Aorta (tissue), 5 donors: ENCODE data around the gene RABGAP1L. TPM values are rescaled to one million over a fixed set of nuclear protein-coding genes. Genes with fewer than 3 reads are reported as not detected.

Source experiments
- ATAC-seq: fragments of 200-7000 bp; cut with Tn5 transposase; one replicate; pipeline ENCODE4 v1.9.1; 2022; ENCODE audit warnings: moderate library complexity; ENCODE audit not compliant: low FRiP score
- DNase-seq, 2 donors: peaks; one replicate each; pipeline ENCODE4 v3.0.0-alpha.2; 2020
- H3K27ac ChIP-seq, 2 donors: one replicate each; pipeline ENCODE4 v1.5.1; 2013; ENCODE audit warnings: low read length in 2 of 2, mild to moderate bottlenecking in 2 of 2, moderate library complexity in 2 of 2, control low read depth in 1 of 2, inconsistent platforms in 1 of 2, low read depth in 1 of 2
- H3K27me3 ChIP-seq, 2 donors: one replicate each; pipeline ENCODE4 v1.6.1; 2013; ENCODE audit warnings: control low read depth in 1 of 2, low read length in 1 of 2, mild to moderate bottlenecking in 1 of 2, moderate library complexity in 1 of 2; ENCODE audit not compliant: insufficient read depth in 2 of 2, control insufficient read depth in 1 of 2
- H3K36me3 ChIP-seq, 2 donors: one replicate each; pipeline ENCODE4 v1.6.1; 2013; ENCODE audit warnings: control low read depth in 1 of 2, low read length in 1 of 2, mild to moderate bottlenecking in 1 of 2; ENCODE audit not compliant: insufficient read depth in 2 of 2, control insufficient read depth in 1 of 2
- H3K4me1 ChIP-seq, 2 donors: one replicate each; pipeline ENCODE4 v1.6.1; 2013; ENCODE audit warnings: low read length in 2 of 2, control low read depth in 1 of 2, mild to moderate bottlenecking in 1 of 2, moderate library complexity in 1 of 2; ENCODE audit not compliant: insufficient read depth in 2 of 2, control insufficient read depth in 1 of 2
- H3K4me3 ChIP-seq, 2 donors: one replicate each; pipeline ENCODE4 v1.5.1; 2013; ENCODE audit warnings: low read length in 2 of 2, control low read depth in 1 of 2, mild to moderate bottlenecking in 1 of 2
- H3K9me3 ChIP-seq: one replicate; pipeline ENCODE4 v1.6.1; 2013; ENCODE audit warnings: mild to moderate bottlenecking, low read length; ENCODE audit not compliant: control insufficient read depth
- WGBS, 2 donors: extraction: QIAGEN DNeasy Blood & Tissue Kit; methylation state at CpG; one replicate each; pipeline ENCODE4 v1.1.7; 2013; 5-methylcytosine and 5-hydroxymethylcytosine counted together
- intact Hi-C, 2 donors: fragments of 100-400 bp; cut with DNase I; formaldehyde crosslinking; loops; one replicate each; pipeline versions ENCODE4 v1.14.2 to v1.15.0; 2022
- polyA plus RNA-seq, 2 donors: library from polyadenylated mRNA; stranded (reverse); fragments of 200-250 nt; gene quantifications; one replicate each; pipeline ENCODE4 v1.2.3, GENCODE V29; 2013
- total RNA-seq, 2 donors: library from RNA; stranded (reverse); fragmentation: NEBNext Ultra II Directional; extraction: Animal tissue kit (Norgen Biotek cat#: 25700); gene quantifications; one replicate each; pipeline ENCODE4 v1.2.1, GENCODE V29; 2021
- donor health status: healthy with polysubstance abuse.
- donor health status: Bipolar disorder and iron deficiency.
- donor health status: DM: no; HTN: no; CAD: no.
- donor health status: DM: no; HTN: no; CAD: no.
- donor health status: DM: yes; HTN: yes; CAD: no.

The RABGAP1L gene
- total and polyA plus RNA-seq, 4 donors: 14.8 to 56.4 (median 38.4) TPM

DNA sequence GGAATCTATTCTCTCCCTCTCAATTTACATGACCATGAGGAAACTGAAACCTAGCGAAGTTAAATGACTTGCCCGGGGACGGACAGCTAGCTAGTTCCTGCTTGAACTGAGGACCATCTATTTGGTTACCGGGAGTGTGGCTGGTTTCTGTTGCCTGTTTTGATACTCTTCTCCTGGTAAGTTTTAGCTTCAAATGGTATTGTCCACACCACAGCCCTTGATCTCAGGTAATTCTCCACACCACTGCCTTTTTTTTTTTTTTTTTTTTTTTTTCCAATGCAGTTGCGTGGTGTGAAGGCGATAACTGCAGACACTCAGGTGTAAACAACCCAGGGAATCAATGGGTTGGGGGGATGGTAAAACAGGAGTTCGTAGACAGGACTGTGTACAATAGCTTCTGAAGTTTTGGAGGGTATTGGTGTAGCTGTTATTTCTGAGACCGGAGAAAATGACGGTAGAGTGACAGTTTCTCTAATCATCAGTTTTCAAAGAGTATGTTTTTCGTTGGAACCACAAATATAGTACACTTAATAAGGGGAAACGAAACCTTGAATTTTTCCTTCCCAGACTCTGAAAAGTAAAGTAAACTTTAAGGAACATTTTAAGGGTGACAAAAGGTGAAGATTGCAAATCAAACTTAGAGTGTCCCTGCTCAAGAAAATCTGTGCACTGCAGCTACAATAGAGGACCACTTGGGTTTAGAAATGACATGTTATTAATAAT, 715.2 kb downstream of the RABGAP1L start:
- Histone ChIP-seq H3K4me1 (no peaks in the 10 kb centered on the region), H3K27ac (no peak overlapping the region), H3K4me3 (no peak overlapping the region), H3K27me3 (no peaks in the 10 kb centered on the region), H3K9me3 (no peaks in the 10 kb centered on the region), H3K36me3 (no peaks in the 10 kb centered on the region)
- ATAC-seq: no peak
- no peak for DNase-seq
- WGBS, 2 donors: 50 to 57% methylated on average over 11 of the region's 11 CpGs
- intact Hi-C loops: no loop called here

DNA sequence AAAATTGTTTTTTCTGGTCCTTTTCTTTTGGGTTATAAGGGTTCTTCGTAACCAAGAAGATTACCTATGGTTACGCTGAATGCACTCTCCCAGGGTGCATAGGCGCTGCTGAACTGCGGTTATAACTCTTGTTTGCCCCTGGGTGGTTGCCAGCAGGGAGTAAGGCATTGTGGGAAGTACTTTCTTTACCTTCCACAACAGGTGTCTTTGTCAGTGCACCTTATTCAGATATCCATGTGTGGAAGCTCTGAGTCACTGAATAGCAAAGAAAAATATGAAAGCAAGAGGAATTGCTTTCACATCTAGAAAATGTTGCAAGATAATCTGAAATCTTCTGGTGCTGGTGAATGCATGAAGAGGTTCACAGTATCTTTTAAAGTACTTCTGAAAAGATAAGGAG, 716.0 kb downstream of the RABGAP1L start:
- Histone ChIP-seq H3K4me1 (no peaks in the 10 kb centered on the region), H3K27me3 (no peaks in the 10 kb centered on the region), H3K27ac (no peak overlapping the region), H3K36me3 (no peaks in the 10 kb centered on the region), H3K4me3 (no peak overlapping the region), H3K9me3 (no peaks in the 10 kb centered on the region)
- ATAC-seq (no peak), DNase-seq (no peak)
- 64 to 74% methylated on average over 4 of the region's 4 CpGs for WGBS, 2 donors
- intact Hi-C loops: no loop called here

DNA sequence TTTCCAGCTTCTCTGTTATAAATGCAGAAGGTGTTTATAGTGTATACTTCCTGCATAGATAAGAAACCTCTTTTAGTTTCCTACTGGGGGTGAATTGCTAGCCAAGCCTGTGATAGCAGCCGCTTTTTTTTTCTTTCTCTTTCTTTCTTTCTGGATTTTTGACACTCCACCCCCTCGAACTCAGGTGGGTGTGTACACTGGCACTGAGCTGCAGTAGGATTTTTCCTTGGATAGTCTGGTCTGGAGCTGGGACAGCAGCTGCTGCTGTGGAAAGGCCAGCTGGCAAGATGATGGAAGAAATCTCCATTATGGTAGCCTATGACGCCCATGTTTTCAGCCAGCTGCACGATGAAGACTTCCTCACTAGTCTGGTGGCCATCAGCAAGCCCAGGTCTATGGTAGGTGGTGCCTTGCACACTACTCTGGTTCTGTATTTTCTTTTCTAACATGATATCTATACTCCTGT, 717.9 kb downstream of the RABGAP1L start:
- intact Hi-C loops: no loop called here
- no peak for ATAC-seq
- no peak overlapping the region for H3K27ac ChIP-seq
- no peaks in the 10 kb centered on the region for H3K27me3 ChIP-seq
- H3K36me3 ChIP-seq: no peaks in the 10 kb centered on the region
- no peaks in the 10 kb centered on the region for H3K4me1 ChIP-seq
- no peak for DNase-seq
- WGBS, 2 donors: 70 to 72% methylated on average over 4 of the region's 4 CpGs
- H3K4me3 ChIP-seq: no peak overlapping the region
- H3K9me3 ChIP-seq: no peaks in the 10 kb centered on the region

DNA sequence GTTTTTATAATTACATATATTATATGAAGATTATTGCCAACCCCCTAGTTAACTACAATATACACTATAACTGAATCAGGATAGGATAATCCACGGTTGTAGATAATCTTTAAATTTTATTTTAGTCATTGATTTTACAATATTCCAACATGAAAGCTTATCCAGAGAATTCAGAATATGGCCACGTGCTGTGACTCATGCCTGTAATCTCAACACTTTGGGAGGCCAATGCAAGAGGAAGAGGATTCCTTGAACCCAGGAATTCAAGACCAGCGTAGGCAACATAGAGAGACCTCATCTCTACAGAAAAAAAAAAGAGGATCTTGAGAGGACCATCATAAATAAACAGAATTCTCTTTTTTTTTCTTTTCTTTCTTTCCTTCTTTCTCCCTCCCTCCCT, 720.9 kb downstream of the RABGAP1L start:
- ATAC-seq: no peak
- no peaks in the 10 kb centered on the region for H3K4me1 ChIP-seq
- no peak overlapping the region for H3K27ac ChIP-seq
- H3K36me3 ChIP-seq: no peaks in the 10 kb centered on the region
- intact Hi-C loops: no loop called here
- H3K27me3 ChIP-seq: no peaks in the 10 kb centered on the region
- no peaks in the 10 kb centered on the region for H3K9me3 ChIP-seq
- H3K4me3 ChIP-seq: no peak overlapping the region
- DNase-seq: no peak
- 92 to 98% methylated on average over 3 of the region's 3 CpGs for WGBS, 2 donors

DNA sequence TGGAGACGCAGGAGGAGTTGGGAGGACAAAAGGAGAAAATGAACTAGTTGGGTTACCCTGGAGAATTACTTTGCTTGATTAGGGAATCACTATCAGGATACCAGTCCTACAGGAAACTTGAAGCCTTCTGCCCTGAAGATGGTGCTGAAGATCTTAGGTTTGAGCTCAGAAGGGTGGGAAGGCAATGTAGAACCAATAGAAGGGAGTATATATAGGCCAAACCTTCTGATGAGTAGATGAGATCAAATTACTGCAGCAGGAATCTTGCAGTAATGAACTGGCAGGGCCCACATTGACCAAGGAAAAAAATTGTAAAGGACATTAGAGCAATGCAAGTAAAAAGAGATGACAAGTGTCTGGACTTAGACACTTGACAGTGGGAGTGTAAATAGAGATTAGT, 724.1 kb downstream of the RABGAP1L start:
- H3K9me3 ChIP-seq: no peaks in the 10 kb centered on the region
- no peak overlapping the region for H3K27ac ChIP-seq
- no peak for ATAC-seq
- DNase-seq: no peak
- H3K4me3 ChIP-seq: no peak overlapping the region
- intact Hi-C loops: no loop called here
- WGBS, 2 donors: 99 to 100% methylated on average over 1 of the region's 1 CpG
- H3K27me3 ChIP-seq: no peaks in the 10 kb centered on the region
- H3K4me1 ChIP-seq: no peaks in the 10 kb centered on the region
- no peaks in the 10 kb centered on the region for H3K36me3 ChIP-seq

DNA sequence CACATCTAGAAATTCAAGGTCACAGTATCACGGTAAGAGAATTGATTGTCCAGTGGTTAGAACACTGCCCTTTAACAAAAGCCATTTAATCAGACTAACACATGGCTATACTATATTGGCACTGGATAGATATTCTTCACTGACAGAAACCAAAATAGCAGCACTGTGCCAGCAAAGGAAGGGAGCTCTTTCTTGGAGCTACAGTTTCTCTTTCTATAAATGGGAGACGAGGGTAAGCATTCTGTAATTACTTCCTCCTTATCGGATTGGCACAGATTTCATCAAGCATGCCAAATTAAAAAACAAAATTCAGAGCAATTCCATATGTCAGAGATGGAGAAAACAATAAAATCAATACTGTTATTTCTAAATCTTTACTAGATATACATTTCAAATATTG, 724.7 kb downstream of the RABGAP1L start:
- 32 to 35% methylated on average over 3 of the region's 3 CpGs for WGBS, 2 donors
- H3K27me3 ChIP-seq: no peaks in the 10 kb centered on the region
- intact Hi-C loops: no loop called here
- no peaks in the 10 kb centered on the region for H3K36me3 ChIP-seq
- DNase-seq (no peak), ATAC-seq (no peak)
- H3K4me3 ChIP-seq: no peak overlapping the region
- no peak overlapping the region for H3K27ac ChIP-seq
- H3K4me1 ChIP-seq: no peaks in the 10 kb centered on the region
- no peaks in the 10 kb centered on the region for H3K9me3 ChIP-seq

DNA sequence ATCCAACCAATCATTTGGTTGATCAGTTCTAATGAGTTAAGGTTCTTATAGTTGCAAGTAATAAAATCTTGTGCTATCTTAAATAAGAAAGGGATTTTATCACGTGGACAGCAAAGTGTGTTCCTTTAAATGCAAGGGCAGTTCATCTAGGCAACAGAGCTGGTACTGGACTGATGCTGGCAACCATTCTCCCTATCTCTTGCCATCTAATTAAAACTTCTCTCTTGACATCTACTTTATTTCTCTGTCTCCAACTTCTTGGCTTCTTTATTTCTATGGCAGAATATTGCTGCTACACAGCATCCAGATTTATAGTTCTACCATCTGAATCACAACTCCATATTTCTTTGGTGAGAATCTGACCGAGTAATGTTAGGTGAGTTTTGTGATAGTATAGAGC, 725.2 kb downstream of the RABGAP1L start:
- Histone ChIP-seq H3K36me3 (peaks cover 0 to 2% of the 10 kb centered on the region in 2 donors), H3K4me3 (no peak overlapping the region), H3K27me3 (no peaks in the 10 kb centered on the region), H3K9me3 (no peaks in the 10 kb centered on the region), H3K4me1 (no peaks in the 10 kb centered on the region), H3K27ac (no peak overlapping the region)
- ATAC-seq: no peak
- intact Hi-C loops: no loop called here
- 69 to 75% methylated on average over 2 of the region's 2 CpGs for WGBS, 2 donors
- no peak for DNase-seq

DNA sequence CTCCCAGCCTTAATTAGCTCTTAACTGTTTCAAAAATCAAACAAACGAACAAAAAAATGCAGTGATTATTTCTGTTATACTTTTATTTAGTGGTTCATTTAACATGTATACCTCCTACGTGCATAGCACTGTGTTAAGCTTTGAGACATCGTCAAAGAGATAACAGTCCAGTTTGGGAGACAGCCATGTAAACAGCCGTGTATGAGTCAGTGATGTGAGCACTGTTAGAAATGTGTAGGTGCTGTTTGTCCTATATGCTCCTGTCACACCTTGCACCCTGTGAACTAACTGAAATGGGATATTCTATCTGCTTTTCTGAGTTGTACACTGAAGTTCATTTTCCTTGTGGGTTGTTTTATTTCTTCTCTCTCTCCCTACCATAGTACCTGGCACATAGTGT, 730.7 kb downstream of the RABGAP1L start:
- Histone ChIP-seq H3K4me1 (no peaks in the 10 kb centered on the region), H3K9me3 (no peaks in the 10 kb centered on the region), H3K27me3 (no peaks in the 10 kb centered on the region), H3K36me3 (peaks cover 0 to 2% of the 10 kb centered on the region in 2 donors), H3K4me3 (no peak overlapping the region), H3K27ac (no peak overlapping the region)
- DNase-seq: no peak
- no peak for ATAC-seq
- 85 to 86% methylated on average over 4 of the region's 4 CpGs for WGBS, 2 donors
- intact Hi-C loops: no loop called here

DNA sequence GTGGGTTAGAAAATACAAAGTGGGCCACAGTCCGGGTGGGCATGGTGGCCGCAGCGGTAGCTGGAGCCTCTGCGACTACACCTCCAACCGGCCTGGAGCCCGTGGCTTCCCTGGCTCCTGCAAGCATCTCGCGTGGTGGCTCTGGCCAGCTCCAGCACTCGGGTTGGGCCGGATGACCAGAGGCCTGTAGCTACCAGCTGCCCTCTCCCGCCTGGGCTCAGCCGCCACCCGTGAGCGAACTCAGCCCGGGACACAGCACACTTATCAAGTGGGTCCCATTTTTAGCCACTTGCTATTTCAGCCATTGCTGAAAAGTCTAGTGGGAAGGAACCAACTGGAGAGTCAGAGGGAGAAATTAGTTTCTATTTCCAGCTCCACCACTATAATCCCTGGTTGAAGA, 732.7 kb downstream of the RABGAP1L start:
- Histone ChIP-seq H3K9me3 (no peaks in the 10 kb centered on the region), H3K27me3 (no peaks in the 10 kb centered on the region), H3K4me1 (no peaks in the 10 kb centered on the region), H3K4me3 (no peak overlapping the region), H3K27ac (no peak overlapping the region), H3K36me3 (peaks cover 0 to 2% of the 10 kb centered on the region in 2 donors)
- WGBS, 2 donors: 96 to 97% methylated on average over 15 of the region's 15 CpGs
- DNase-seq (no peak), ATAC-seq (no peak)
- intact Hi-C loops: no loop called here
